Peyer's patch (tissue), 4 donors: ENCODE data around the gene DPF3. TPM values are rescaled to one million over a fixed set of nuclear protein-coding genes. Genes with fewer than 3 reads are reported as not detected.

Experiments
- DNase-seq, 3 donors: peaks; one replicate each; pipeline ENCODE4 v3.0.0-alpha.2; 2017 to 2019
- H3K27ac ChIP-seq, 4 donors: fragments of 200-600 bp; sonication (generic); one replicate each; pipeline ENCODE4 v1.5.1; 2016 to 2019
- H3K27me3 ChIP-seq, 2 donors: fragments of 200-600 bp; sonication (generic); one replicate each; pipeline ENCODE4 v1.5.1; 2019
- H3K36me3 ChIP-seq, 3 donors: fragments of 200-600 bp; sonication (generic); one replicate each; pipeline ENCODE4 v1.5.1; 2016 to 2019
- H3K4me1 ChIP-seq, 4 donors: fragments of 200-600 bp; sonication (generic); one replicate each; pipeline ENCODE4 v1.5.1; 2016 to 2019
- H3K4me3 ChIP-seq, 4 donors: fragments of 200-600 bp; sonication (generic); 1 replicate in 3 of 4; 2 replicates in 1 of 4; pipeline ENCODE4 v1.5.1; 2016 to 2019; ENCODE audit warnings: mild to moderate bottlenecking in 1 of 4
- H3K9me3 ChIP-seq, 4 donors: fragments of 200-600 bp; sonication (generic); one replicate each; pipeline ENCODE4 v1.5.1; 2016 to 2019; ENCODE audit warnings: mild to moderate bottlenecking in 1 of 4
- POLR2A ChIP-seq, 2 donors: fragments of 450-650 bp; IDR thresholded peaks; one replicate each; pipeline ENCODE4 v1.5.1; 2017; ENCODE audit warnings: antibody characterized with exemption in 2 of 2, mild to moderate bottlenecking in 2 of 2, moderate library complexity in 2 of 2
- total RNA-seq, 4 donors: library from RNA; depleted of rRNA; stranded (reverse); fragments of >200 nt; gene quantifications; one replicate each; pipeline ENCODE4 v1.1.0, GENCODE V29; 2016
- TF ChIP-seq, protein P1 (sequence below), 6 experiments: fragments of 450-650 bp in 4 of 6; fragments of 200-600 bp in 2 of 6; sonication (generic) in 1 of 6; IDR thresholded peaks; one replicate each; pipeline ENCODE4 v1.5.1; 2017 to 2019; ENCODE audit warnings: antibody characterized with exemption in 6 of 6, mild to moderate bottlenecking in 3 of 6, moderate library complexity in 1 of 6

DPF3 gene
- total RNA-seq, 4 donors from 2014 or later: 10.7 to 25.6 (median 17.9) TPM

GRCh38 chr14:72679536-72680151 is 214.3 kb downstream of the DPF3 start:
- Histone ChIP-seq H3K36me3 (no peaks in the 10 kb centered on the region), H3K27me3 (no peaks in the 10 kb centered on the region), H3K4me1 (peaks cover 0 to 8% (median 0%) of the 10 kb centered on the region in 4 donors), H3K27ac (no peak overlapping the region), H3K4me3 (no peak overlapping the region), H3K9me3 (no peaks in the 10 kb centered on the region)
- TF ChIP-seq, protein P1, sequence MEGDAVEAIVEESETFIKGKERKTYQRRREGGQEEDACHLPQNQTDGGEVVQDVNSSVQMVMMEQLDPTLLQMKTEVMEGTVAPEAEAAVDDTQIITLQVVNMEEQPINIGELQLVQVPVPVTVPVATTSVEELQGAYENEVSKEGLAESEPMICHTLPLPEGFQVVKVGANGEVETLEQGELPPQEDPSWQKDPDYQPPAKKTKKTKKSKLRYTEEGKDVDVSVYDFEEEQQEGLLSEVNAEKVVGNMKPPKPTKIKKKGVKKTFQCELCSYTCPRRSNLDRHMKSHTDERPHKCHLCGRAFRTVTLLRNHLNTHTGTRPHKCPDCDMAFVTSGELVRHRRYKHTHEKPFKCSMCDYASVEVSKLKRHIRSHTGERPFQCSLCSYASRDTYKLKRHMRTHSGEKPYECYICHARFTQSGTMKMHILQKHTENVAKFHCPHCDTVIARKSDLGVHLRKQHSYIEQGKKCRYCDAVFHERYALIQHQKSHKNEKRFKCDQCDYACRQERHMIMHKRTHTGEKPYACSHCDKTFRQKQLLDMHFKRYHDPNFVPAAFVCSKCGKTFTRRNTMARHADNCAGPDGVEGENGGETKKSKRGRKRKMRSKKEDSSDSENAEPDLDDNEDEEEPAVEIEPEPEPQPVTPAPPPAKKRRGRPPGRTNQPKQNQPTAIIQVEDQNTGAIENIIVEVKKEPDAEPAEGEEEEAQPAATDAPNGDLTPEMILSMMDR (IDR thresholded peaks at IDR 0.05): no peak
- no peak for TF ChIP-seq POLR2A (IDR thresholded peaks at IDR 0.05)
- no peak for DNase-seq

DNA sequence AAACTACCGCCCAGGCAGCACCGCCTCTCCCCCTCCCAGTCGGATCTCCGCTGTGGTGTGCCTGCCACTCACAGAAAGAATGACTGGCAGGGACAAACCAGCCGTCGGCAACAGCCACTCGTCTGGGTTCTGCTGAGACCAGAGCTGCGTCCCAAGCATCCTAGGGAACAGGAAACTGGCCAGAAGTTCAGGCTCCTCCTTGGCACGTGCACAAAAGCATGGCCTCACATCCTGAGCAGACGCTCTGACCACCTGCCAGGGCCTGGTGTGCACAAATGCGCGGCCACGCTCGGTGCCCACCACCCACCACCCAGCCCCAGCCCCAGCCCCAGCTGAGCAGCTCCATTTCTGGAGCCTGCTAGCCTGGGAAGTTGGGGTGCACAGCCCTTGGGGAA is 214.8 kb downstream of the DPF3 start:
- Histone ChIP-seq H3K4me1 (peaks cover 0 to 8% (median 0%) of the 10 kb centered on the region in 4 donors), H3K4me3 (no peak overlapping the region), H3K27me3 (no peaks in the 10 kb centered on the region), H3K27ac (no peak overlapping the region), H3K9me3 (no peaks in the 10 kb centered on the region), H3K36me3 (no peaks in the 10 kb centered on the region)
- no peak for DNase-seq
- no peak for TF ChIP-seq POLR2A (IDR thresholded peaks at IDR 0.05)
- TF ChIP-seq, protein P1 (IDR thresholded peaks at IDR 0.05): no peak

- Histone ChIP-seq H3K27ac (no peak overlapping the region), H3K4me3 (no peak overlapping the region), H3K36me3 (no peaks in the 10 kb centered on the region), H3K9me3 (no peaks in the 10 kb centered on the region), H3K4me1 (peaks cover 0 to 8% (median 0%) of the 10 kb centered on the region in 4 donors), H3K27me3 (no peaks in the 10 kb centered on the region)
- DNase-seq: no peak
- TF ChIP-seq POLR2A (IDR thresholded peaks at IDR 0.05): no peak
- TF ChIP-seq, protein P1 (IDR thresholded peaks at IDR 0.05): no peak
Measured at GRCh38 chr14:72678356-72678755, 215.5 kb downstream of the DPF3 start.

- Histone ChIP-seq H3K4me3 (no peak overlapping the region), H3K9me3 (no peaks in the 10 kb centered on the region), H3K27ac (no peak overlapping the region), H3K36me3 (no peaks in the 10 kb centered on the region), H3K27me3 (no peaks in the 10 kb centered on the region), H3K4me1 (peaks cover 0 to 8% (median 0%) of the 10 kb centered on the region in 4 donors)
- TF ChIP-seq POLR2A (IDR thresholded peaks at IDR 0.05): no peak
- TF ChIP-seq, protein P1 (IDR thresholded peaks at IDR 0.05): no peak
- no peak for DNase-seq
Measured at GRCh38 chr14:72677664-72678063, 216.2 kb downstream of the DPF3 start.

- no peak overlapping the region for H3K4me3 ChIP-seq
- H3K4me1 ChIP-seq: peaks cover 0 to 8% (median 0%) of the 10 kb centered on the region in 4 donors
- no peak for DNase-seq
- H3K9me3 ChIP-seq: no peaks in the 10 kb centered on the region
- no peaks in the 10 kb centered on the region for H3K36me3 ChIP-seq
- TF ChIP-seq POLR2A (IDR thresholded peaks at IDR 0.05): no peak
- TF ChIP-seq, protein P1 (IDR thresholded peaks at IDR 0.05): no peak
- H3K27me3 ChIP-seq: no peaks in the 10 kb centered on the region
- no peak overlapping the region for H3K27ac ChIP-seq
Measured at GRCh38 chr14:72675126-72675525, 218.8 kb downstream of the DPF3 start.
